GM12874 (cell line): ENCODE data around the gene PFKL.

Experiments
- CTCF ChIP-seq: IDR thresholded peaks from 2 replicates; pipeline ENCODE4 v1.5.1; 2011; ENCODE audit warnings: low read depth, mild to moderate bottlenecking, control low read depth, low read length, moderate library complexity; ENCODE audit not compliant: insufficient read depth

The PFKL gene

DNA sequence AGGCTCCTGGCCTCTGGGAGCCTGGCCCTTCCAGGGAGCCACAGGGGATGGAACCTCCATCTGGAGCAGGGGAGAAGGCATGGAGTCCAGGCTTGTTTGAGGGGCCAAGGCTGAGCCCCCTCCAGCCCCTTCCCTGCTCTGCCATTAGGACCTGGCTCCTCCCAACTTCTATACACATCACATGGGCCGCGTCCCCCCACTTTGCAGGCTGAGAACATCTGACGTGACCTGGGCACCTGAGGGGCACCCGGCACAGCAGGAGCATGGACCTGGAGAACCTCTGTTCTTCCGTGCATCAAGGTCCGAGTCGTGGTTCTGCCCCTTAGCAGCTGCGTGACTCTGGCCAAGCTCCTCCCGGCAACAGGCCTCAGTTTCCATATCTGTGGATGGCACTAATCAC lies 18.1 kb upstream of the PFKL start:
- TF ChIP-seq CTCF, result no peak

GRCh38 chr21:44282370-44282769 lies 17.5 kb upstream of the PFKL start:
- TF ChIP-seq CTCF, result no peak

DNA sequence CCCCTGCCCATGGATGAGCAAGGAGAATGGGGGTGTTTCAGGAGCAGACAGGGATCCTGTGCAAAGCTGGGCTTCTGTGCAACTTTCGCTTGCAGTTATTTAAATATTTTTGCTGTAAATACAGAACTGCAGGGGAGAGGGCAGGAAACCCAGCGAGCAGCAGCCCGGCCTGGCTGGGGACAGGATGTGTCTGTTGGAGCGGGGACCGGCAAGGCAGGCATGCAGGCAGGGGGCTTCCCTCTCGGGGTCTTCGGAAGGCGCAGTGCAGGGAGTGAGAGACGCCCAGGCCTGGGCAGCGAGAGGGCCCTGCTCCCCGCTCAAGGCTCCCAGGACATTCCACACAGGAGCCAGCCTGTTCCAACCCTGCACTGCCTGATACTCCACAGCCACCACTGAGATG lies 15.9 kb upstream of the PFKL start:
- TF ChIP-seq CTCF, result no peak

DNA sequence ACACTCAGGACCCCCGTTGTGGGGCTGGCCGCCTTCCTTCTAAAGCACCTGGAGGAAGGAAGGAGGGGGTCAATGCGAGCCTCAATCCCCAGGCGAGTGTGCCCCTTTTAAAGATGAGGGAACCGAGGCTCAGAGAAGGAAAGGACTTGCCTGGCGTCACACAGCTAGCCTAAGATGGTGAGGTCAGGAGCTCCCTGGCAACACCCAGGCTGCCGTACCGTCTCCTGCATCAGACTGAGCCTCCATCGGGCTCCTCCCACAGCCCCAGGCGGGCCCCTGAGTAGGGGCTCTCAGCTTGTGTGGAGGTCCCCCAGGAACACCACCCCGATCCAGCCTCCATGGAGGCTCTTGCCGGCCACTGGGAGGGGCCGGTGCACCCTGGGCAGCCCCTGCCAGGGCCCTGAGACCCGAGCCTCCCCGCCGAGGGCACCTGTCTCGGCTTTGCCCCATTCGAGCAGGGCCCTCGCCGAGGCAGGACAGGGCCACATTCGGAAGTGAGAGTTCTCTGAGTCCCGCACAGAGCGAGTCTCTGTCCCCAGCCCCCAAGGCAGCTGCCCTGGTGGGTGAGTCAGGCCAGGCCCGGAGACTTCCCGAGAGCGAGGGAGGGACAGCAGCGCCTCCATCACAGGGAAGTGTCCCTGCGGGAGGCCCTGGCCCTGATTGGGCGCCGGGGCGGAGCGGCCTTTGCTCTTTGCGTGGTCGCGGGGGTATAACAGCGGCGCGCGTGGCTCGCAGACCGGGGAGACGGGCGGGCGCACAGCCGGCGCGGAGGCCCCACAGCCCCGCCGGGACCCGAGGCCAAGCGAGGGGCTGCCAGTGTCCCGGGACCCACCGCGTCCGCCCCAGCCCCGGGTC lies 14.5 kb upstream of the PFKL start, which contains the start of gene AIRE:
Gene AIRE, plus strand, starts transcription at position 739 of the 855 bp plus-strand sequence. CDS start 131 bp downstream, outside the sequence.
- no peak for TF ChIP-seq CTCF

- no peak for TF ChIP-seq CTCF
Observed at GRCh38 chr21:44286086-44286715, 13.7 kb upstream of the PFKL start.

DNA sequence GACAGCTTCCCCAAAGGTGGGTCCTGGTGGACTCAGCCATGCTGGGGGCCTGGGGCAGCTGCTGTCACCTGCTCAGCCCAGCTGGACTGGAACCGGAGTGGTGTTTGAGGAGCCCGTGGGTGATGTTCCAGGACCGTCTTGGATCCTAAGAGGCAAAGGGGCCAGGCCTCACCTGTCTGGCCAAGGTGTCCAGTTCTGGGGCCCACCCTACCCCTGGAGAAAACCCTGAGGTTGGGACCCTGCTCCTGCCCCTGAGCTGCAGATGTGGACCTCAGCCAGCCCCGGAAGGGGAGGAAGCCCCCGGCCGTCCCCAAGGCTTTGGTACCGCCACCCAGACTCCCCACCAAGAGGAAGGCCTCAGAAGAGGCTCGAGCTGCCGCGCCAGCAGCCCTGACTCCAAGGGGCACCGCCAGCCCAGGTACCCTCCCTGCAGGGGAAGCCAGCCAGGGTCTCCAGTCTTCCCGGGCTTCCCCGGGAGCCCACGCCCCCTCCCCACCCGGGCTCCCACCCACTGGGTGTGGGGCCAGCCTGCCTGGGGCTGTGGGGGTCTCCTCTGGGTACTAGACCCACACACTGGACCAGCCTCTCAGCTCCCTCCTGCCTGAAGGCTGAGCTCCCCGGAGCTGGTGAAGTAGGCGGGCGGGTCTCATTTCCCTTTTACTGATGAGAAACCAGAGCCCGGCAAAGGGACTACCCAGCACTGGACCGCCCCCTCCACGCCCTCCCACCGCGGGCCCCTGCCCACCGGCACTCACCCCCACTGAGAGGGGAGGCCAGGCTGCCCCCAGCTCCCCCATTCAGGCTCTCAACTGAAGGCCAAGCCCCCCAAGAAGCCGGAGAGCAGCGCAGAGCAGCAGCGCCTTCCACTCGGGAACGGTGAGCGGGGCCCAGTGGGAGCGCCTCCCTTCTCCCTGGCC lies 12.9 kb upstream of the PFKL start:
- TF ChIP-seq CTCF, result no peak
